H1 (cell line): ENCODE measurements around the gene TEX9. TPM values are rescaled to one million over a fixed set of nuclear protein-coding genes. Genes with fewer than 3 reads are reported as not detected.

Source experiments
- ASH2L ChIP-seq: fragments of 200-600, 300-600 bp; sonication (generic); IDR thresholded peaks from one replicate; pipeline ENCODE4 v1.7.1; 2017; ENCODE audit warnings: low read length
- CHD2 ChIP-seq: IDR thresholded peaks from 2 replicates; pipeline ENCODE4 v1.6.1; 2012; ENCODE audit warnings: low read length, improper control_type of control experiment
- CHD7 ChIP-seq: fragments of 300-600 bp; sonication (generic); IDR thresholded peaks from 2 replicates; pipeline ENCODE4 v1.7.1; 2012; ENCODE audit warnings: low read length, moderate library complexity, mild to moderate bottlenecking, inconsistent platforms; ENCODE audit not compliant: insufficient replicate concordance
- CREB1 ChIP-seq: IDR thresholded peaks from 2 replicates; pipeline ENCODE4 v1.6.1; 2012; ENCODE audit warnings: inconsistent platforms
- FOSL1 ChIP-seq: IDR thresholded peaks from 2 replicates; pipeline ENCODE4 v1.6.1; 2011; ENCODE audit warnings: mild to moderate bottlenecking, low read depth, low read length, moderate library complexity; ENCODE audit not compliant: insufficient read depth
- GTF2F1 ChIP-seq: IDR thresholded peaks from 2 replicates; pipeline ENCODE4 v1.6.1; 2012; ENCODE audit warnings: low read depth, low read length, improper control_type of control experiment, borderline replicate concordance
- HDAC6 ChIP-seq: IDR thresholded peaks from one replicate; pipeline ENCODE4 v1.7.1; 2012; ENCODE audit warnings: low read depth, mild to moderate bottlenecking, inconsistent platforms, low read length, moderate library complexity
- SIN3A ChIP-seq, 2 experiments: IDR thresholded peaks in 1 of 2; conservative IDR thresholded peaks in 1 of 2; 2 replicates each; pipeline ENCODE4 v1.6.1; 2011 to 2012; ENCODE audit warnings: low read length in 2 of 2, improper control_type of control experiment in 1 of 2, low read depth in 1 of 2, mild to moderate bottlenecking in 1 of 2
- SIRT6 ChIP-seq: IDR thresholded peaks from one replicate; pipeline ENCODE4 v1.7.1; 2012; ENCODE audit warnings: low read length, inconsistent platforms
- TAF7 ChIP-seq: optimal IDR thresholded peaks from 2 replicates; pipeline ENCODE3; 2011; ENCODE audit warnings: low read depth, mild to moderate bottlenecking, inconsistent platforms, low read length, moderate library complexity, borderline replicate concordance
- polyA plus RNA-seq, 7 experiments: library from polyadenylated mRNA; depleted of rRNA in 3 of 7; stranded (reverse) in 5 of 7; unstranded in 2 of 7; fragments of >200 nt in 5 of 7; fragments of 200-250 nt in 2 of 7; gene quantifications; 1 replicate in 5 of 7; 2 replicates in 1 of 7; 4 replicates in 1 of 7; pipeline versions ENCODE4 v1.2.1 to v1.2.3, GENCODE V29; 2011 to 2013; ENCODE audit warnings: missing spikeins in 2 of 7, mixed read lengths in 2 of 7
- total RNA-seq: library from RNA; stranded (reverse); fragmentation: NEBNext Ultra II Directional; extraction: Animal tissue kit (Norgen Biotek cat#: 25700); gene quantifications from 2 replicates; pipeline ENCODE4 v1.2.1, GENCODE V29; 2021
- TF ChIP-seq, protein P1 (sequence below): IDR thresholded peaks from 2 replicates; pipeline ENCODE4 v1.6.1; 2011; ENCODE audit warnings: low read length, improper control_type of control experiment

Gene TEX9
- total and polyA plus RNA-seq, 2 of the 8 experiments (the other 6 are each of a cell fraction or from before 2014, with no cell fraction given): 3.4 to 12.3 TPM

DNA sequence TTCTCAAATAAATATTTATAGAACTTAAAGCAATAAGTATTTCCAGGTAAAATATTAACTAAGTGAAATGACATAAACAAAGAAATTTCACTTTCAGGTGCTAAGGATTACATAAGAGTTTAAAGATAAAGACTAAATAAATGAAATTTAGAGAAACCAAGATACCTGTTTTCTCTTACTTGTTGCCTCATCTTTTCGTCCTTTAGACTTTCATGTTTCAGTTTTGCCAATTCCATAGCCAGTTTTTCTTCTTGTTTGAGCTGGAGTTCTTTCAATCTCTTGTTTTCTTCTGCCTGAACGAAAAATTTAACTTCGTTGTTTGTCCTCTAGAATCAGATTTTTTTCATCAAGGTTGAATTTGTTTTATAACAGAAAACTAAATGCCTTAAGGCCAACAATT, 91.0 kb downstream of the TEX9 start (continued):
- TF ChIP-seq CHD7 (no peak), ASH2L (no peak), GTF2F1 (no peak), CREB1 (no peak), FOSL1 (no peak), SIN3A (conservative IDR thresholded peaks at IDR 0.05 in 1 of 2, IDR thresholded peaks at IDR 0.05 in 1 of 2; ENCODE audit: low read depth in 1 of 2, low read length in 2 of 2) (no peak), HDAC6 (no peak), CHD2 (no peak), TAF7 (no peak), SIRT6 (no peak)
- TF ChIP-seq, protein P1, sequence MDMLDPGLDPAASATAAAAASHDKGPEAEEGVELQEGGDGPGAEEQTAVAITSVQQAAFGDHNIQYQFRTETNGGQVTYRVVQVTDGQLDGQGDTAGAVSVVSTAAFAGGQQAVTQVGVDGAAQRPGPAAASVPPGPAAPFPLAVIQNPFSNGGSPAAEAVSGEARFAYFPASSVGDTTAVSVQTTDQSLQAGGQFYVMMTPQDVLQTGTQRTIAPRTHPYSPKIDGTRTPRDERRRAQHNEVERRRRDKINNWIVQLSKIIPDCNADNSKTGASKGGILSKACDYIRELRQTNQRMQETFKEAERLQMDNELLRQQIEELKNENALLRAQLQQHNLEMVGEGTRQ: no peak
